HepG2 (cell line): ENCODE results near the gene ZCCHC24. TPM values are rescaled to one million over a fixed set of nuclear protein-coding genes. Genes with fewer than 3 reads are reported as not detected.

Source experiments
- ATAC-seq: fragments of 200-7000 bp; cut with Tn5 transposase; 3 replicates; pipeline ENCODE4 v1.9.1; 2020; ENCODE audit warnings: mild to moderate bottlenecking, moderate library complexity
- BruUV-seq: library from RNA; stranded (reverse); fragments of 400-500 nt; replicated peaks from 2 replicates; lab custom pipeline; 2021; lab: Mats Ljungman, UMichigan
- CTCF ChIA-PET: fragments of 300-600 bp; formaldehyde crosslinking; extraction: SDS; loops from one replicate; lab custom pipeline; 2021; ENCODE audit warnings: low total read pairs, inconsistent platforms, low intra/inter-chr PET ratio; lab: Yijun Ruan, JAX
- POLR2A ChIA-PET: fragments of 350-600 bp; sonication (Branson Sonifier 250); formaldehyde crosslinking; loops from one replicate; lab custom pipeline; 2020; ENCODE audit warnings: antibody characterized with exemption, inconsistent platforms; lab: Yijun Ruan, JAX
- DNase-seq: peaks from one replicate; pipeline ENCODE4 v3.0.0-alpha.2; 2015; ENCODE audit warnings: low spot score
- FAIRE-seq: peaks from 3 replicates; lab custom pipeline; 2011; peaks lifted over from hg19 to GRCh38; lab: Jason Lieb, UNC
- H2AFZ ChIP-seq: one replicate; pipeline ENCODE4 v1.6.1; 2011; ENCODE audit warnings: low read length, inconsistent platforms
- H3K27ac ChIP-seq: fragments of 300-600 bp; 3 replicates; pipeline ENCODE4 v1.8.0; 2011; ENCODE audit warnings: mixed run types, mild to moderate bottlenecking, mixed read lengths, low read length, inconsistent platforms; ENCODE audit not compliant: insufficient read depth; ENCODE audit errors: extremely low read length
- H3K27me3 ChIP-seq, 2 experiments: fragments of 200-600 bp in 1 of 2; 2 replicates in 1 of 2; 3 replicates in 1 of 2; pipeline versions ENCODE4 v1.6.0 to v1.8.0; 2011; ENCODE audit warnings: low read length in 2 of 2, mild to moderate bottlenecking in 2 of 2, moderate library complexity in 2 of 2, inconsistent platforms in 1 of 2; ENCODE audit not compliant: insufficient read depth in 2 of 2, control insufficient read depth in 1 of 2
- H3K36me3 ChIP-seq, 2 experiments: fragments of 200-600 bp in 1 of 2; replicated peaks in 1 of 2; 2 replicates in 1 of 2; 3 replicates in 1 of 2; pipeline versions ENCODE4 v1.5.1 to v1.8.0; 2011; ENCODE audit warnings: low read length in 2 of 2, inconsistent platforms in 1 of 2; ENCODE audit not compliant: insufficient read depth in 2 of 2, control insufficient read depth in 1 of 2
- H3K4me1 ChIP-seq: 2 replicates; pipeline ENCODE4 v1.5.1; 2012; ENCODE audit warnings: low read length, inconsistent platforms; ENCODE audit not compliant: insufficient read depth
- H3K4me2 ChIP-seq: 2 replicates; pipeline ENCODE4 v1.6.0; 2011; ENCODE audit warnings: low read depth, low read length, inconsistent platforms
- H3K4me3 ChIP-seq, 3 experiments: fragments of 200-600 bp in 1 of 3; sonication (generic), shearing (Covaris generic) in 1 of 3; replicated peaks in 1 of 3; 2 replicates each; pipeline ENCODE4 v1.5.1; 2011 to 2016; ENCODE audit warnings: low read length in 3 of 3, inconsistent platforms in 2 of 3, low read depth in 2 of 3, mild to moderate bottlenecking in 2 of 3, control low read depth in 1 of 3, mixed read lengths in 1 of 3; ENCODE audit not compliant: insufficient read depth in 1 of 3
- H3K79me2 ChIP-seq: one replicate; pipeline ENCODE4 v1.6.1; 2011; ENCODE audit warnings: low read length, inconsistent platforms; ENCODE audit not compliant: insufficient read depth
- H3K9ac ChIP-seq: 2 replicates; pipeline ENCODE4 v1.6.0; 2011; ENCODE audit warnings: mild to moderate bottlenecking, low read depth, low read length, inconsistent platforms; ENCODE audit not compliant: insufficient read depth
- H3K9me3 ChIP-seq: 2 replicates; pipeline ENCODE4 v1.5.1; 2012; ENCODE audit warnings: mild to moderate bottlenecking, low read length
- H4K20me1 ChIP-seq: 2 replicates; pipeline ENCODE4 v1.6.0; 2011; ENCODE audit warnings: inconsistent platforms, mild to moderate bottlenecking, low read length, moderate library complexity; ENCODE audit not compliant: insufficient read depth
- NR2F1 ChIP-seq, 2 experiments: fragments of 450-650 bp in 1 of 2; formaldehyde crosslinking in 1 of 2; IDR thresholded peaks; 2 replicates each; pipeline versions ENCODE4 v1.5.0 to v1.6.1; 2016 to 2020; ENCODE audit warnings: mild to moderate bottlenecking in 1 of 2, missing compliant biosample characterization in 1 of 2, missing genetic modification reagents in 1 of 2, moderate library complexity in 1 of 2
- SCMH1 ChIP-seq: sonication (generic); formaldehyde crosslinking; IDR thresholded peaks from 2 replicates; pipeline ENCODE4 v1.9.0; 2021; ENCODE audit warnings: missing genetic modification reagents, mild to moderate bottlenecking, borderline replicate concordance
- ZNF281 ChIP-seq: sonication (generic); formaldehyde crosslinking; IDR thresholded peaks from 2 replicates; pipeline ENCODE4 v1.4.0; 2020; ENCODE audit warnings: missing genetic modification reagents, borderline replicate concordance
- WGBS: methylation state at CpG from one replicate; pipeline ENCODE4 v1.1.6; 2017; ENCODE audit warnings: low lambda C conversion rate; 5-methylcytosine and 5-hydroxymethylcytosine counted together
- in situ Hi-C: cut with HindIII; loops from 2 replicates; pipeline ENCODE4 v1.10.0; 2017; ENCODE audit warnings: low pct_unique_long_range_greater_than_20kb; ENCODE audit not compliant: extremely low pct_ligation_motif_present
- intact Hi-C: fragments of 100-400 bp; cut with micrococcal nuclease; formaldehyde crosslinking; loops from one replicate; pipeline ENCODE4 v1.10.0; 2022; ENCODE audit not compliant: unreplicated experiment
- polyA plus RNA-seq, 8 experiments: library from polyadenylated mRNA; depleted of rRNA in 3 of 8; stranded (reverse) in 7 of 8; unstranded in 1 of 8; fragments of >200 nt; fragmentation: Illumina TruSeq in 4 of 8; extraction: Trizol in 4 of 8; gene quantifications; 2 replicates each; pipeline versions ENCODE4 v1.2.1 to v1.2.3, GENCODE V29; 2011 to 2016; ENCODE audit warnings: low read depth in 4 of 8, missing spikeins in 1 of 8, mixed read lengths in 1 of 8; ENCODE audit not compliant: insufficient read depth in 1 of 8
- total RNA-seq, 5 experiments: library from RNA; depleted of rRNA; stranded (reverse); fragments of >200 nt; fragmentation: Illumina TruSeq; extraction: Trizol; gene quantifications; 2 replicates each; pipeline ENCODE4 v1.2.3, GENCODE V29; 2016; ENCODE audit warnings: low read depth in 1 of 5
- TF ChIP-seq, protein P1 (sequence below): sonication (generic); formaldehyde crosslinking; IDR thresholded peaks from 2 replicates; pipeline ENCODE4 v1.8.0; 2022; ENCODE audit warnings: missing genetic modification reagents, mild to moderate bottlenecking, borderline replicate concordance
- TF ChIP-seq, protein P2 (sequence below): sonication (generic); formaldehyde crosslinking; IDR thresholded peaks from 2 replicates; pipeline ENCODE4 v1.8.1; 2022; ENCODE audit warnings: low read depth, mild to moderate bottlenecking, missing genetic modification reagents

The ZCCHC24 gene
- total and polyA plus RNA-seq, 2 of the 13 experiments (the other 11 are each of a cell fraction or from before 2014, with no cell fraction given): 3.1 to 7.9 TPM

DNA sequence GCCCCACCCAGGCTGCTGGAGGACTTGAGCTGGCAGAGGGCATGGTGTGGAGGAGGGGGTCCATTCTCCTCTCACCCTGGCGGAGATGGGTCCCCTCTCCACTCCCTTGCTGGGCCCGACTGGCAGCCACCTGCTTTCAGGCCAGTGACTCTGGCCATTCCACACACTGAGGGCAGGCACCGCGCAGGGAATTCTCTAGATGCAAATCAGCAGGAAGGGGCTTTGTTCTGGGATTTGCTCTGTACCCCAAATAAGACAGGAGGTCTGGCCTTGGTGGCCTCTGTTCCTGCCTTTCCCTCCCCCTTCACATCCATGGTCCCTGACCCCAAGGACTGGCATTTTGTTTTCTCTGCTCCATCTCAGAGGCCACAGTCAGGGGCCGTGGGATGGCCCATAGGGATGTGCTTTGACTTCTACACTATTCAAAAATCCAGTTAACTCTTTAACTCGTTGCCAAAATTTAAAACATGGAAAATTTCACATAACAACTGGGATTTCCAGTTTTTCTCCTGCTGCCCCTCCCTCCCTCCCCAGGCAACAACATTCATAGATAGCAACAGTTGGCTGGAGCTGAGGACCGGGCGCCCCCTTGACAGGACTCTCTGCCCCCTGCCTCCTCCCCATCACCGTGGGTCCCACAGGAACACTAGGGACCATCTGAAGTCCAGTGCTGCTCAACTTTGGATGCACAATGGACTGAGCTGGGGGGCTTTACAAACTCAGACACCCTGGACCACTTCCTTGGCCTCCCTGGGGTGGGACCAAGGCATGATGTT lies 64.3 kb downstream of the ZCCHC24 start (continued):
- 0 out of 2 replicates have a peak, but pooled peaks have one; percentile 6 for TF ChIP-seq ZNF281 (CRISPR knock-in tag)
- TF ChIP-seq, protein P1, sequence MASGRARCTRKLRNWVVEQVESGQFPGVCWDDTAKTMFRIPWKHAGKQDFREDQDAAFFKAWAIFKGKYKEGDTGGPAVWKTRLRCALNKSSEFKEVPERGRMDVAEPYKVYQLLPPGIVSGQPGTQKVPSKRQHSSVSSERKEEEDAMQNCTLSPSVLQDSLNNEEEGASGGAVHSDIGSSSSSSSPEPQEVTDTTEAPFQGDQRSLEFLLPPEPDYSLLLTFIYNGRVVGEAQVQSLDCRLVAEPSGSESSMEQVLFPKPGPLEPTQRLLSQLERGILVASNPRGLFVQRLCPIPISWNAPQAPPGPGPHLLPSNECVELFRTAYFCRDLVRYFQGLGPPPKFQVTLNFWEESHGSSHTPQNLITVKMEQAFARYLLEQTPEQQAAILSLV (CRISPR knock-in tag): 0 out of 2 replicates have a peak, but pooled peaks have one; percentile 1

GRCh38 chr10:79380125-79380945 lies 65.1 kb downstream of the ZCCHC24 start:
- intact Hi-C loops: loop anchor here (1.0 kb wide), 1 partner anchor 44 kb away; no protein-coding TSS in a partner anchor
- H3K4me2 ChIP-seq: peak overlapping the region; percentile 97
- in situ Hi-C loops: no loop called here
- CTCF ChIA-PET: no interaction called here
- H3K9ac ChIP-seq: peak overlapping the region; percentile 95
- no TSS peak for BruUV-seq
- no peaks in the 10 kb centered on the region for H3K9me3 ChIP-seq
- no peaks in the 10 kb centered on the region for H3K79me2 ChIP-seq
- peak; percentile 82 for ATAC-seq
- H3K4me1 ChIP-seq: peaks cover 65% of the 10 kb centered on the region
- H4K20me1 ChIP-seq: no peaks in the 10 kb centered on the region
- no peak overlapping the region for H2AFZ ChIP-seq
- no peaks in the 10 kb centered on the region for H3K36me3 ChIP-seq
- POLR2A ChIA-PET: interaction anchor here (0.6 to 2.2 kb wide), 15 partner anchors 9 to 556 kb away, joined by 3 to 18 read pairs (median 4); partner anchors contain the start of genes PPIF and ZCCHC24
- FAIRE-seq: peak; percentile 94
- H3K4me3 ChIP-seq: peak overlapping the region; percentile 63 to 90 (median 71)
- H3K27me3 ChIP-seq: no peaks in the 10 kb centered on the region
- DNase-seq: peak; percentile 92
- H3K27ac ChIP-seq: peak overlapping the region; percentile 95
- WGBS: 5% methylated on average over 7 of the region's 14 CpGs
- TF ChIP-seq NR2F1 (CRISPR knock-in tag; IDR thresholded peaks at IDR 0.05) (no peak), SCMH1 (no peak)
- TF ChIP-seq, protein P2, sequence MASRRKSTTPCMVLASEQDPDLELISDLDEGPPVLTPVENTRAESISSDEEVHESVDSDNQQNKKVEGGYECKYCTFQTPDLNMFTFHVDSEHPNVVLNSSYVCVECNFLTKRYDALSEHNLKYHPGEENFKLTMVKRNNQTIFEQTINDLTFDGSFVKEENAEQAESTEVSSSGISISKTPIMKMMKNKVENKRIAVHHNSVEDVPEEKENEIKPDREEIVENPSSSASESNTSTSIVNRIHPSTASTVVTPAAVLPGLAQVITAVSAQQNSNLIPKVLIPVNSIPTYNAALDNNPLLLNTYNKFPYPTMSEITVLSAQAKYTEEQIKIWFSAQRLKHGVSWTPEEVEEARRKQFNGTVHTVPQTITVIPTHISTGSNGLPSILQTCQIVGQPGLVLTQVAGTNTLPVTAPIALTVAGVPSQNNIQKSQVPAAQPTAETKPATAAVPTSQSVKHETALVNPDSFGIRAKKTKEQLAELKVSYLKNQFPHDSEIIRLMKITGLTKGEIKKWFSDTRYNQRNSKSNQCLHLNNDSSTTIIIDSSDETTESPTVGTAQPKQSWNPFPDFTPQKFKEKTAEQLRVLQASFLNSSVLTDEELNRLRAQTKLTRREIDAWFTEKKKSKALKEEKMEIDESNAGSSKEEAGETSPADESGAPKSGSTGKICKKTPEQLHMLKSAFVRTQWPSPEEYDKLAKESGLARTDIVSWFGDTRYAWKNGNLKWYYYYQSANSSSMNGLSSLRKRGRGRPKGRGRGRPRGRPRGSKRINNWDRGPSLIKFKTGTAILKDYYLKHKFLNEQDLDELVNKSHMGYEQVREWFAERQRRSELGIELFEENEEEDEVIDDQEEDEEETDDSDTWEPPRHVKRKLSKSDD (CRISPR knock-in tag): no peak
